ENCODE measurements around the gene TAF3.

- TF ChIP-seq CTCF (IDR thresholded peaks at IDR 0.05) = no peak
- no peak for TF ChIP-seq EZH2 (IDR thresholded peaks at IDR 0.05)
Measured at GRCh38 chr10:8009031-8009430, 190.7 kb downstream of the TAF3 start.

Data from neural progenitor cell (in vitro differentiated cells).